H9 (cell line): ENCODE results near the gene NELFCD. TPM values are rescaled to one million over a fixed set of nuclear protein-coding genes. Genes with fewer than 3 reads are reported as not detected.

Source experiments
- DNase-seq: peaks from one replicate; pipeline ENCODE4 v3.0.0-alpha.2; 2017
- H2AFZ ChIP-seq: one replicate; pipeline ENCODE4 v1.6.1; 2013; ENCODE audit warnings: mild to moderate bottlenecking, low read length, control low read depth, moderate library complexity
- H2AK5ac ChIP-seq: 2 replicates; pipeline ENCODE4 v1.6.1; 2013; ENCODE audit warnings: low read length, control low read depth, mixed read lengths; ENCODE audit not compliant: insufficient read length
- H2BK120ac ChIP-seq: one replicate; pipeline ENCODE4 v1.6.1; 2013; ENCODE audit warnings: low read depth, mild to moderate bottlenecking, low read length, control low read depth, inconsistent platforms; ENCODE audit not compliant: poor library complexity, severe bottlenecking
- H2BK12ac ChIP-seq: 2 replicates; pipeline ENCODE4 v1.6.1; 2013; ENCODE audit warnings: low read length, control low read depth, mixed read lengths, low read depth; ENCODE audit not compliant: insufficient read length
- H2BK15ac ChIP-seq: 2 replicates; pipeline ENCODE4 v1.6.1; 2013; ENCODE audit warnings: low read depth, low read length, control low read depth
- H2BK20ac ChIP-seq: one replicate; pipeline ENCODE4 v1.6.1; 2013; ENCODE audit warnings: low read depth, mild to moderate bottlenecking, low read length, control low read depth, inconsistent platforms; ENCODE audit not compliant: poor library complexity, severe bottlenecking
- H2BK5ac ChIP-seq: 2 replicates; pipeline ENCODE4 v1.6.1; 2013; ENCODE audit warnings: low read length, control low read depth, mixed read lengths; ENCODE audit not compliant: insufficient read length
- H3K14ac ChIP-seq: 2 replicates; pipeline ENCODE4 v1.6.1; 2013; ENCODE audit warnings: low read length, control low read depth; ENCODE audit not compliant: insufficient read depth
- H3K18ac ChIP-seq: 2 replicates; pipeline ENCODE4 v1.6.1; 2013; ENCODE audit warnings: low read depth, mild to moderate bottlenecking, mixed read lengths, low read length, control low read depth; ENCODE audit not compliant: insufficient read length
- H3K23ac ChIP-seq: 2 replicates; pipeline ENCODE4 v1.6.1; 2013; ENCODE audit warnings: low read length, control low read depth, mixed read lengths, low read depth; ENCODE audit not compliant: insufficient read length
- H3K23me2 ChIP-seq: 2 replicates; pipeline ENCODE4 v1.6.1; 2013; ENCODE audit warnings: low read depth, mild to moderate bottlenecking, mixed read lengths, low read length, control low read depth; ENCODE audit not compliant: insufficient read length, poor library complexity, severe bottlenecking
- H3K27ac ChIP-seq: 2 replicates; pipeline ENCODE4 v1.5.1; 2013; ENCODE audit warnings: low read length, control low read depth, mixed read lengths, low read depth; ENCODE audit not compliant: insufficient read length
- H3K27me3 ChIP-seq: 2 replicates; pipeline ENCODE4 v1.6.1; 2013; ENCODE audit warnings: low read length, control low read depth, inconsistent platforms; ENCODE audit not compliant: insufficient read depth
- H3K4ac ChIP-seq: 2 replicates; pipeline ENCODE4 v1.6.1; 2013; ENCODE audit warnings: low read depth, mild to moderate bottlenecking, control low read depth, inconsistent platforms, low read length, moderate library complexity
- H3K4me1 ChIP-seq: 2 replicates; pipeline ENCODE4 v1.6.1; 2013; ENCODE audit warnings: low read length, control low read depth, inconsistent platforms; ENCODE audit not compliant: insufficient read depth
- H3K4me2 ChIP-seq: 2 replicates; pipeline ENCODE4 v1.6.1; 2013; ENCODE audit warnings: low read length, control low read depth, mixed read lengths; ENCODE audit not compliant: insufficient read length, insufficient read depth
- H3K56ac ChIP-seq: 2 replicates; pipeline ENCODE4 v1.6.1; 2013; ENCODE audit warnings: low read depth, mild to moderate bottlenecking, mixed read lengths, low read length, control low read depth; ENCODE audit not compliant: insufficient read length
- H3K79me1 ChIP-seq: 2 replicates; pipeline ENCODE4 v1.6.1; 2013; ENCODE audit warnings: low read depth, mild to moderate bottlenecking, moderate library complexity, low read length, control low read depth, inconsistent platforms; ENCODE audit not compliant: insufficient read depth, poor library complexity, severe bottlenecking
- H3K79me2 ChIP-seq: 2 replicates; pipeline ENCODE4 v1.6.1; 2013; ENCODE audit warnings: low read length, control low read depth, inconsistent platforms; ENCODE audit not compliant: insufficient read depth
- H3K9ac ChIP-seq: 2 replicates; pipeline ENCODE4 v1.6.1; 2013; ENCODE audit warnings: low read length, control low read depth, mixed read lengths; ENCODE audit not compliant: insufficient read length; ENCODE audit errors: extremely low read depth
- H3K9me3 ChIP-seq: one replicate; pipeline ENCODE4 v1.6.1; 2013; ENCODE audit warnings: low read depth, low read length, inconsistent platforms; ENCODE audit not compliant: control insufficient read depth
- H3T11ph ChIP-seq: one replicate; pipeline ENCODE4 v1.6.1; 2013; ENCODE audit warnings: mild to moderate bottlenecking, low read length, control low read depth, inconsistent platforms
- H4K20me1 ChIP-seq: one replicate; pipeline ENCODE4 v1.6.1; 2013; ENCODE audit not compliant: control insufficient read depth, insufficient read length, insufficient read depth
- H4K5ac ChIP-seq: 2 replicates; pipeline ENCODE4 v1.6.1; 2013; ENCODE audit warnings: low read depth, mild to moderate bottlenecking, mixed read lengths, low read length, control low read depth; ENCODE audit not compliant: insufficient read length
- H4K8ac ChIP-seq: replicated peaks from 2 replicates; pipeline ENCODE4 v1.6.1; 2013; ENCODE audit warnings: low read length, control low read depth, mixed read lengths, low read depth; ENCODE audit not compliant: insufficient read length
- H4K91ac ChIP-seq: 2 replicates; pipeline ENCODE4 v1.6.1; 2013; ENCODE audit warnings: low read depth, mild to moderate bottlenecking, moderate library complexity, mixed read lengths, low read length, control low read depth; ENCODE audit not compliant: insufficient read length
- H3K27ac Mint-ChIP-seq, 3 experiments: 2 replicates in 2 of 3; 3 replicates in 1 of 3; pipeline ENCODE4 v1.8.0; 2020 to 2021; ENCODE audit warnings: mixed read lengths in 3 of 3, mild to moderate bottlenecking in 1 of 3, moderate library complexity in 1 of 3
- H3K27me3 Mint-ChIP-seq: 2 replicates; pipeline ENCODE4 v1.8.0; 2021; ENCODE audit warnings: low read depth, mild to moderate bottlenecking, moderate library complexity, mixed read lengths
- H3K36me3 Mint-ChIP-seq, 3 experiments: 2 replicates in 2 of 3; 3 replicates in 1 of 3; pipeline ENCODE4 v1.8.0; 2020 to 2021; ENCODE audit warnings: low read depth in 3 of 3, mixed read lengths in 3 of 3; ENCODE audit not compliant: insufficient read depth in 1 of 3
- H3K4me1 Mint-ChIP-seq, 2 experiments: 2 replicates each; pipeline ENCODE4 v1.8.0; 2020; ENCODE audit warnings: mixed read lengths in 2 of 2
- H3K4me3 Mint-ChIP-seq, 2 experiments: 2 replicates in 1 of 2; 3 replicates in 1 of 2; pipeline ENCODE4 v1.8.0; 2020 to 2021; ENCODE audit warnings: mild to moderate bottlenecking in 2 of 2, mixed read lengths in 2 of 2, moderate library complexity in 1 of 2
- H3K9me3 Mint-ChIP-seq, 2 experiments: 2 replicates in 1 of 2; 3 replicates in 1 of 2; pipeline ENCODE4 v1.8.0; 2020; ENCODE audit warnings: mild to moderate bottlenecking in 2 of 2, mixed read lengths in 2 of 2, moderate library complexity in 1 of 2
- CTCF ChIP-seq: fragments of 200-600 bp; sonication (generic); conservative IDR thresholded peaks from 3 replicates; pipeline ENCODE4 v1.8.0; 2021; ENCODE audit warnings: antibody characterized with exemption, mild to moderate bottlenecking
- WGBS: extraction: QIAGEN DNeasy Blood & Tissue Kit; methylation state at CpG from one replicate; pipeline ENCODE4 v1.1.7; 2013; ENCODE audit warnings: missing lambda C conversion rate, low lambda C conversion rate, mixed read lengths; ENCODE audit not compliant: insufficient read length; ENCODE audit errors: extremely low coverage; 5-methylcytosine and 5-hydroxymethylcytosine counted together
- total RNA-seq: library from RNA; stranded (reverse); gene quantifications from 2 replicates; pipeline ENCODE4 v1.2.1, GENCODE V29; 2021

NELFCD gene
- total RNA-seq, 1 experiment from 2014 or later, result 57.8 TPM

GRCh38 chr20:59005523-59006166, 24.6 kb downstream of the NELFCD start:
- Mint-ChIP-seq H3K27me3 (peaks cover 28% of the 10 kb centered on the region), H3K4me3 (peak overlapping the region in 1 of 2 experiments; percentile 60; a peak in 1 of 5 replicates), H3K4me1 (peaks cover 18% of the 10 kb centered on the region in 2 experiments), H3K27ac (no peak overlapping the region), H3K9me3 (no peaks in the 10 kb centered on the region), H3K36me3 (peaks cover 0 to 12% (median 11%) of the 10 kb centered on the region in 3 experiments; a peak in 4 of 7 replicates)
- Histone ChIP-seq H3K79me1 (no peaks in the 10 kb centered on the region), H3K14ac (no peak overlapping the region; the same call in 1 of the 2 replicates), H3K56ac (no peak overlapping the region), H4K91ac (no peak overlapping the region), H3K27me3 (no peaks in the 10 kb centered on the region), H4K8ac (no peak overlapping the region), H3K9ac (no peak overlapping the region), H2BK5ac (no peak overlapping the region), H2AK5ac (no peak overlapping the region), H2BK15ac (no peak overlapping the region), H3K79me2 (no peaks in the 10 kb centered on the region), H3K18ac (no peak overlapping the region), H2BK120ac (no peak overlapping the region), H3K23me2 (peaks cover 3% of the 10 kb centered on the region), H3K23ac (no peak overlapping the region), H4K20me1 (no peaks in the 10 kb centered on the region), H3K9me3 (no peaks in the 10 kb centered on the region), H3T11ph (no peak overlapping the region), H2BK12ac (no peak overlapping the region), H3K4me2 (no peak overlapping the region), H3K4me1 (0 out of 2 replicates have a peak, but pooled peaks cover 1% of the 10 kb centered on the region), H2BK20ac (no peak overlapping the region), H2AFZ (no peak overlapping the region), H3K4ac (no peak overlapping the region), H3K27ac (no peak overlapping the region), H4K5ac (no peak overlapping the region)
- DNase-seq, result no peak
- no CpG with 5 or more reads among the region's 3 CpGs for WGBS
- no peak for TF ChIP-seq CTCF
